ENCODE measurements around the gene DDX17. TPM values are rescaled to one million over a fixed set of nuclear protein-coding genes. Genes with fewer than 3 reads are reported as not detected.
"Not testable (repeated sequence)": the region's sequence is repeated elsewhere in the genome, so short reads cannot be mapped to it uniquely, and the experiment has no call there.

Gene DDX17
- total RNA-seq, 1 experiment from 2014 or later = 156 TPM

DNA sequence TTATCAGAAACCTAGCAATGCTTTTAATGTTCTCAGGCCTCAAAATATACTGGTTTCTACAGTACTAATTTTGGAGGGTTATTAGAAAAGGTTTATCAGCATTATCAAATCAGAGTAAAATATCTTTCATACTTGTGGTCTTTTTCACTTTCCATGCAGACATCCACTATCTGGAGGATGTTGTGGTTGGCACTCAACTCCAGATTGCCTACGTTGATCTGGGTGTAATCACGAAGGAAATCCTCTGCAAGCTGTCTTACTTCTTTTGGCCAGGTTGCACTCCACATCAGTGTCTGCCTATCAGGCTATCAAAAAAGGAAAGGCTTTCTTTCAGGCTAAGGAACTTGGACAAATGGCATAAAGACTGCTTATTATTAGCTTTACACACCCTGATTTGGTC lies 11.6 kb downstream of the DDX17 start:
- no peak for DNase-seq (ENCODE audit: extremely low read depth, low read depth)

DNA sequence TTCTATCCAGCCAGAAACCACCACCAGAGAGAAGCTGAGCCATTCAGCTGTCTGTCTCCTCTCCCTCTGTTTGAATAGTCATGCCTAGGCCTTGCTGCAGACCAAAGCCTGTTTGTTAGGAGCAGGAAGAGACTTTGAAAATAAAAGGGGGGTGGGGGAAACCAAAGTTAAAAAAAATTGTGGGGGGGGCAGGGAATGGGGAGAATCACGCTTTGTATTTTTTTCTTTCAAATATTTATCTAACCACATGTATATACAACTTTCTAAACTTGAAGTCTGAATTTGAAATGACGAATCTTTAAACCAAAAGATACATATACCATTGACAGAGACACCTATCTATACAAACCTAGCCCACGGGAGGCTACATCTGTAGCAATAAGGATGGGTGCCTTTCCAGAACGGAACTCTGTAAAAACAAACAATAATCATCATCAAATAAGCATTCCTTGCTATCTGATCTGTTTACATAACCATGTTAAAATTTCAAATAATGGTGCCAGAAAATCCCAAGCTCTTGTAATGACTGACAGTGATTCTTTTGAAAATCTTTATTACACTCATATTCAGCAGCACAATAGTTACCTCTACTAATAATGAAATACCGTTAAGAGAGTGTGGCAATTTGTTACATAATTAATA lies 14.3 kb downstream of the DDX17 start:
- no peak for DNase-seq (ENCODE audit: extremely low read depth, low read depth)

DNA sequence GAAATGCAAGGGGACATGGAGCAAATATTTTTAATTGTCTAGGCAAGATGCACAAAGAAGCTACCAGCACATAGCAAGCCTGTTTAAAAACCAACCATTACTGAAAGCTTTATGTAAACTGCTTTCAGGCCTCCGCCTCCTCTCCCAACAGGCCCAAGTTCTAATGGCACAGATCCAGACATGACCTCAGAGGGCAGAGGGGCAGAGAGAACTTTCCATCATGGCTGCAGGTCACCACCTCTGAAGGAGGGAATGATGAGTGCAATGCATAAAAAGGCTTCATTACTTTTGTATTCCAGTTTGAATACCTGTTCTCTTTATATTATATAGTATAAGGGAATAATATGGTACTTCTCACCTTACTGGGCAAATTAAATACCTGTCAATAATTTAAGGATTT lies 15.2 kb downstream of the DDX17 start:
- DNase-seq (ENCODE audit: extremely low read depth, low read depth) = no peak

DNA sequence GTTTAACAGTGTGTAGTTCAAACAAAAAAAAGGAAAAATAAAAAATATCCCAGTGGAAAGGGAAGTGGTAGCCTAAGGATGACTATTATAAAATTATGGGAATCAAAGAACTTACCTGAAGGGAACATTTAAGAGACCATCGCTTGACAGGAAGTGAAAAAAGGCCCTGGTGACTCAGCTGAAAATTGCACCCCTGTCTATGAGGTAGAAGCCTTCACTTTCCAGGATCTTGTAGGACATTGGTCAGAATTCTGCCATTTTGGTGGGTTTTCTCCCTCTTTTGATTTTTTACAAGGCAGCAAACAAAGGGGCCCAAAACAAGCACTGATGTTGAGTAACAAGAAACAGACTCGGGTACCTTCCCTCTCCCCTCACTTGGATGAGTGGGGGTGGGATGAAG lies 15.6 kb downstream of the DDX17 start:
- no peak for DNase-seq (ENCODE audit: extremely low read depth, low read depth)

DNA sequence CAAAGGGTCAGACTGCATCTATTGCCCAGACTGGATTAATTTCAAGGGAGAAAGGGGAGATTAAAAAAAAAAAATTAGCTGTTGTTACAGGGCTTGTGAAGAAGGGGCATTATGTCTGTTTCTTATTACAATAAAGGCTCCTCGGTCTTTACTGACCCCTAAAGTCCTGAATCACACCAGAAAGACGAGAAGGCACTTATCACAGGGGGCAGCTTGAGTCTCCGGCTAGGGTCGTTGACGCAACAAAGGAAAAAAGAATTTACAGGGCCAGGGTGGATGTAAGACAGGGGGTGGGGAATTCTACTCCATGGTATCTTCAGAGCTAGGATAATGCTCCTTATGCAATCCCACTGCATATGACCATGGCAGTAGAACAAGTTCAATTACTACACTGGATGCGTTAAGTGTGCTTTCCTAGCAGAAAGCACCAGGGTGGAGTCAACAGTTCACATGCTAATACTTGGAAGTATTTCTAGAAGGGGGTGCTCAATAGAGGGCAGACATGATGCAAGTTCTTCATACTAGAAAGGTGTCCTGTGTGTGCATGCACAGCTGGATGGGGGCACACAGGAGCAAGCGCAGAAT lies 16.5 kb downstream of the DDX17 start:
- DNase-seq (ENCODE audit: extremely low read depth, low read depth) = no peak

DNA sequence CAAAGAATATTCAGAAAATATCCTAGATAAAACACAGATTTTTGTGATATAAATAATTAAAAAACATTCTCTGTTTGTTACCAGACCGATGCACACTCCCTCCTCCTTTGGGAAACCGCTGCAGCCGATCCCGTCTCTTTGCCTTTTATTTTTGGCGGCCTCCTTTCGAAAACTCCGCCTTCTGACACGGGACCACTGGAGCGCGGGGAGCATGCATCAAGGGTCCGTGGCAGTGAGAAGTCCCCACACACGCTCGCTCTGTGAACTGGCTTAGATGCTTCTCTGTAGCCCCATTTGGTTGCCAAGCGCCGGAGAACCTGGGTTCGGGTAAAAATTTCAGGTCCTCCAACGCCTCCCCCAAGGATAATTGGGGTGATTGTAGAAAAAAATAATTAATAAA lies 17.0 kb downstream of the DDX17 start:
- no peak for DNase-seq (ENCODE audit: extremely low read depth, low read depth)

DNA sequence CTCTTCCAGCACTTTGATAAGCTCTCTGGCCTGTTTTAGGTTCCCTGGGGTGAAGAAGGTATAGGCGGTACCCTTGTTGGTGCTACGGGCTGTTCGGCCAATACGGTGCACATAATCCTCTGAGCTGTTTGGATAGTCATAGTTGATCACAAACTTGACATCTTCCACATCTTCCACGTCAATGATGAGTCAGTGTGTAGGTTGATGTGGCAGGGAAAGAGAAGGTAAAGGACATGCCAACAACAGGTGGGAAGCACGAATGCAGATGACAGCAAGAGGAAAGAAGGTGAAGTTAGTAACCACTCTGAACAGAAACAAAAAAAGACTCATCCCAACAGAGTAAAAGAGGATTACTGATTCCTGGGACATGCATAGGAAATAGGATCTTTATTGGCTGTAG lies 18.2 kb downstream of the DDX17 start:
- DNase-seq (ENCODE audit: extremely low read depth, low read depth) = no peak

DNA sequence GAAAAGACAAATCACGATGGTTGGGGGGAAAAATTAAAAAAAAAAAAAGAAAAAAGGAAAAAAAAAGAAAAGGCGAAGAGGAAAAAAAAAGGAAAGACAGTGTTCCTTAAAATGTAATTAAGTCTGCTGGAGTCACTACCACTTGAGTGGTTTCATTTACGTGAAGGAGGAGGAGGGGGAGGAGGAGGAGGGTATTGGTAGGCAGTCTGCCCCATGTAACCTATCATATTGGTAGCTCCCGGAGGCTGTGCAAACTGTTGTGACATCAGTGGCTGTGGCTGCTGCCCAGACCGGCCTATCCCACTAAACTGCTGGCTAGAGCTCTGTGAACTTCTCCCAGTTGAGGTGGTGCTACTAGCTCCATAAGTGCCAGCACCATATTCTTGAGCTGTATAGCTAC lies 20.3 kb downstream of the DDX17 start:
- no peak for DNase-seq (ENCODE audit: extremely low read depth, low read depth)

DNA sequence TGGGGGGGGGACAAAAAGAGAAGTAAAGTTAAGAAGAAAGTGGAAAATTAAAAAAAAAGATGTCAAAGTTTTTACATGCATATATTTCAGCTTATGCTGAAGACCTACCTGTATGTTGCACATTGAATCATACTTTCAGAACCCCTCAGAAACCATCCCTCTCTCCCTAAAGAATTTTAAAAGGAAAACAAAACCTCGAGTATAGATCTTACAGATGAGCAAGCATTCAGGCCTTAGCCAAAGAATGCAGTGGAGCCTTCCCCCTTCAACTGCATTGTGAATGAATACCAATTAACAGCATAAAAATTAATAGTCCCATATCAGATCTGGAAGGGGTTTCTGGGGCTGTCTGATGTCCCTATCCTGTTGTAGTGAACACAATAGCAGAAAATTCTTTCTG lies 21.9 kb downstream of the DDX17 start:
- no peak for DNase-seq (ENCODE audit: extremely low read depth, low read depth)

DNA sequence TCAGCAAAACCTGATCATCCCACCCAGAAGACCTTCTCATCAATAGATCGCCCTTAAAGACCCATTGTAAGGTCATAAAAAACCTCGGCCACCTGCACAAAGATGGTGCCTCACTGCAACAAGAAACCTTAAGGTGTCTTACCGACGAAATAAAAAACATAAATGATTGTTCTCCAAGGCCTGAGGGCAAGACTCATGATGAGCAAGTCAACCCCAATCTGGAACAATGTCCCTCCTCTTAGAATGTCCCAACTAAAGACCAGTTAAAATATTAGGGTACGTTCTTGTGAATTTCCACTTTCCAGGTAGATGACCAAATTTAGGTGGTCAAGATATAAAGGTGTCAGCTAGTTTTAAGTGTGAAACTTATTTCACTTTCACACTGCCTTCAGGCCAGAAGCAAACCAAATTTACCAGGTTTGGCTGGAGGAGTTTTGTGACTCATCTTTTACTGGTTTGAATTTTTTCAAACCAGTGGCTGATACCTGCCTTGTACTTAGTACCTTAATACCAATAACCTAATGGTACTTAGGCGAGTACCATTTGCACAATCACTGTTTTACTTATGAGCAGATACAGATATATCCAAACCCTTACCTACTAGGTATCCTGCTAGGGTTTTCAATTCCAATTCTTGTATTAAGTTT lies 23.3 kb downstream of the DDX17 start:
- DNase-seq (ENCODE audit: extremely low read depth, low read depth) = no peak

DNA sequence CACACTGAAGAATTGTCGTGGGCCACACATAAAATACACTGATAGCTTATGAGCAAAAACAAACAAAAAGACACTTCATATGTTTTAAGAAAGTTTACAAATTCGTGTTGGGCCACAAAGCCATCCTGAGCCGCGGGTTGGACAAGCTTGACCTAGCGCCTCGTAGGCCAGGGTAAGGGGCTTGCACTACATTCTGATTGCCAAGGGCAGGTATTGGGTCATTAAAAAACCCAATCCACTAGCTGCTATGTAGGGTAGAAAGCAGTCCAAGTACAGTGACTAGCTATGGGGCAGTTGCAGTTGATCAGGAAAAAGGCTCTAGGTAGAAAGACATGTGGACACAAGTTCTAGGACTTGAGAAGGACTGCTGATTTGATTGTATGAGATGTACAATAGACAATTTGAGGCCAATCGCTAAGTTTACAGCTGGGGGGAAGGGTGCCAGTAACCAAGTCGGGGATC lies 24.2 kb downstream of the DDX17 start:
- no peak for DNase-seq (ENCODE audit: extremely low read depth, low read depth)

DNA sequence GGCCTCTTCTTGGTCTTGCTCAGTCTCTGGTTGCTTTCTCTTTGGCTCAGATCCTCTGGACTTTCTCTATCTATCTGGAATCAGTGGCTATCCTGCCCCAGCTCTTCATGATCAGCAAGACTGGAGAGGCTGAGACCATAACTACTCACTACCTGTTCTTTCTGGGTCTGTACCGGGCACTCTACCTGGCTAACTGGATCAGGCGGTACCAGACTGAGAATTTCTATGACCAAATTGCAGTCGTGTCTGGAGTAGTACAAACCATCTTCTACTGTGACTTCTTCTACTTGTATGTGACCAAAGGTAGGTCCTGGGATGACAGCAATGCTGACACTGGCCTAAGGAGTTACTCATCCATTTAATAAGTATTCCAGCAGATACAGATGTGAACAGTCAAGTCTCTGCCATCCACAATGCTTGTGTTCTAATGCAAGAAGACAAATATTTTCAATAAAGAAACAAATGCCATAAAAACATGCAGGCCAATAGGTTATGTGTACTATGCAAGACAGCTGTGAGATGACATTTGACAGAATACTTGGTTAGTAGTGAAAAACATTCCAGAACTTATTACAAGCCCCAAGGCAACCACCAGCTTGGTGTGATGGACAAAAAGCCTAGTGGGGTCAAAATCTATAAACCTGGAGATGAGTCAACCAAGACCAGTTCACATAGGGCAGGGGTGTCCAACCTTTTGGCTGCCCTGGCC lies 24.8 kb downstream of the DDX17 start:
- DNase-seq (ENCODE audit: extremely low read depth, low read depth) = no peak

DNA sequence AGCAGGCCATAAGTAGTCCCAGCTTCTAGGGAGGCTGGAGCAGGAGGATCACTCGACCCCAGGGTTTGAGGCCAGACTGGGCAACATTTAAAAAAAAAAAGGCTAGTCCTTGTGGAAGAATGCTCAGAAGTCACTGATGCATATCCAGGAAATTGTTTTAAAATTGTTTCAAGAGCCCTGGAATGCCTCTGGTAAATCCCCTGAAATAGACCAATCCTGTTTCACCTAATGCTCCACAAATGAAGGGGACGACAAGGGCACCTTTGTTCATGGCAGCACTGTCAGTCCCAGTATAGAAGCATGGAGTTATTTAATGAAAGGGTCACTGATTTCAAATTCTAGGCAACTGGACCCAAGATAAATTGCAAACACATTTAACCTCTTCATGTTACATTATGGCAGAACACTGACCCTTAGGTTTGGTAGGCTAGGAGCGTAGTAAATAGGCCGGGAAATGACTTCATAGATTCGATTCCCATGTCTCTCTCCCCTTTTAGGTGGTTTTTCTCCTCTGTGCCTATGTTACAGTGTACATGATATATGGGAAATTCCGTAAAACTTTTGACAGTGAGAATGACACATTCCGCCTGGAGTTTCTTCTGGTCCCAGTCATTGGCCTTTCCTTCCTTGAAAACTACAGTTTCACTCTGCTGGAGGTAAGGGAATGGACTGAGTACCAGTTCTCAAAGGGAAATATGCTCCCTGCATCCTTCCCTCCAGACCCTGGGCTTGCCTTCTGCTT lies 26.8 kb downstream of the DDX17 start:
- DNase-seq (ENCODE audit: extremely low read depth, low read depth) = no peak

DNA sequence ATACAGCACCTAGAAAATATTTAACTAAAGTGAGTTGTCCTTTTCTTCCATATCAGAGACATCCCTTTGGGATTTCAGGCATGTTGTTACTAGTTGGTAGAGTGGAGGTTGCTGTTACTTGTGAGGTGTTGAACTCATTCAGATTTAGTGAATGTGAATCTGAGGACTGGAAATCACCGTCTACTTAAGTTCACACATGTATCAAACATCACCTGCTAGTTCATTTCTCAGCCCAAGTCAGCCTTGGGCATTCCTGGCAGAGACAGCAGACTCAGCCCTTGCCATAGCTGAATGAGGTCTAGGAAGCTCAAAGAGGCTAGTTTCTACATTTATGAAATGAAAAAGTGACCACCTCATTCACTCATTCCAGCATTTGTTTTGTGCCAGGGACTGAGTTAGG lies 28.5 kb downstream of the DDX17 start:
- no peak for DNase-seq (ENCODE audit: extremely low read depth, low read depth)

DNA sequence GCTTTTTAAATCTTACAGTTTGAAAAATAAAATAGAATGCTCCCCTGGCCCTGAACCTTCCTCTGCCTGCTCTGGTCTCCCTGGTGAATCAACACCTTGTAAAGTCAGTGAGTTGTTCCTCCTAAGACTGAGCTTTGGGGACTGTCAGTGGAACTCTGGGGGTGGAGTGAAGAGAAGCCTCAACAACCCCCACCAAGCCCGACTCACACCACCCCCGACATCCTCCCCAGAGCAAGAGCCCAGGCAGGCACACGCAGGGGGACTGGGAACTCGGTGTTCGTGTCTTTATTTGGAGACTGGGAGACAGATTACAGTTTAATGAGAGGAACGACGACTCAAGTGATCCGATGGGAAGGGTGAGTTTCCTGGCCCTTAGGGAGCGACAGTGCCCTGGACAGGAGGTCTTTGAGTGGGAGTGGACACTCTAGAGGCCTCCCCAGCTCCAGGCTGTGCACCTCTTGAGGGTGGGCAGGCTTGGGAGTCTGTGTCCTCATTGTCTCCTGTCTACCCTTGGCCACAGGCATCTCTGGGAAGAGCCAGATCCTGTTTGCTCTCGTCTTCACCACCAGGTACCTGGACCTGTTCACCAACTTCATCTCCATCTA lies 32.0 kb downstream of the DDX17 start:
- DNase-seq (ENCODE audit: extremely low read depth, low read depth) = no peak

DNA sequence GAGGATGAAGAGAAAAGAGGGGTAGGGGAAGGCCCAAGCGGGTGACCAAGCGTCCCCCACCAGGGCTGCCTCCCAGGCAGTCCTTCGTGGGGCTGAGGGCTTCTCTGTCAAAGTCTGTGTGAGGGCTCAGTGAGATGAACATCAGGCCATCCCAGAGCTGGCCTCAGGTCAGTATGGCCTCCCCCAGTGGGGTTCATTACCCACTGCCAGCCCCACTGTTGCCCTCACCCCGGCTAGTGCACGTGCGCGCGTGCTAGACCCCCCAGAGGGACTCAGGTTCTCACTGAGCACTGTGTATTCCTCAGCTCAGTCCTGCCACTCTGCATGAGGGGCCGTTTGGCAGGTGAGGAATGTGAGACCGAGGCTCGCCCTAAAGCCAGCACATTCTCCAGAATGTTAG lies 34.9 kb downstream of the DDX17 start:
- DNase-seq (ENCODE audit: extremely low read depth, low read depth) = no peak

DNA sequence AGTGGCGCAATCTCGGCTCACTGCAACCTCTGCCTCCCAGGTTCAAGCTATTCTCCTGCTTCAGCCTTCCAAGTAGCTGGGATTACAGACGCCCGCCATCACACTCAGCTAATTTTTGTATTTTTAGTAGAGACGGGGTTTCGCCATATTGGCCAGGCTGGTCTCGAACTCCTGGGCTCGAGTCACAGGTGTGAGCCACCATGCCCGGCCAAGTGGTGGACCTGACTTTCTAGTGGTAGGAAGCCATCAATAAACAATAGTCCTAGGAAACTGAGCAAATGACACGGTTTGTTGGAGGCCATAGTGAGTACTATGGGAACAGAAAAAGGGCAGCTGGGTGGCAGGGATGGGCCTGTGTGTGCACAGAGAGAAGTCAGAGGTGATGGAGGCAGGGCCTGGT lies 35.9 kb downstream of the DDX17 start:
- not testable (repeated sequence) for DNase-seq (ENCODE audit: extremely low read depth, low read depth)

DNA sequence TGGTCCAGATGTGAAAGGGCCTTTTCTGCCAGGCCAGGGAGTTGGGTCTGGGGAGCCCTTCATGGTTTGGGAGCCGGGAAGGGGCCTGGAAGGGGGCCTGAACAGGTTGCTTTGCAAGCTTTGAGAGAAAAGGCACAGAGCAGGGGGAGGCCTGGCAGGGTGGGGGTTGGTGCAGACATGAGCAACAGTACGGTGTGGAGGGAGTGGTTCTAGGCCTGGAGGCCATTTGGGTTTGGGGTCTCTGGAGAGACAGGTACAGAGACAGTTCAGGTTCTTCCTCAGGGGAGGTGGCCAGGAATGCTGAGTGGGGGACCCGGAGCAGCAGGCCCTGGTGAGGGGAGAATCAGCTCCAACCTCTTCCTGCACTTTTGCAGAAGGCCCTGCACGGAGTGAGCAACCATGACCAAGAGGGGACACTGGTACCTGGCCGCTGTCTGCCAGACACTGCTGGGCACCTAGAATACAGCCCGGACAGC lies 36.8 kb downstream of the DDX17 start:
- DNase-seq (ENCODE audit: extremely low read depth, low read depth) = no peak

DNA sequence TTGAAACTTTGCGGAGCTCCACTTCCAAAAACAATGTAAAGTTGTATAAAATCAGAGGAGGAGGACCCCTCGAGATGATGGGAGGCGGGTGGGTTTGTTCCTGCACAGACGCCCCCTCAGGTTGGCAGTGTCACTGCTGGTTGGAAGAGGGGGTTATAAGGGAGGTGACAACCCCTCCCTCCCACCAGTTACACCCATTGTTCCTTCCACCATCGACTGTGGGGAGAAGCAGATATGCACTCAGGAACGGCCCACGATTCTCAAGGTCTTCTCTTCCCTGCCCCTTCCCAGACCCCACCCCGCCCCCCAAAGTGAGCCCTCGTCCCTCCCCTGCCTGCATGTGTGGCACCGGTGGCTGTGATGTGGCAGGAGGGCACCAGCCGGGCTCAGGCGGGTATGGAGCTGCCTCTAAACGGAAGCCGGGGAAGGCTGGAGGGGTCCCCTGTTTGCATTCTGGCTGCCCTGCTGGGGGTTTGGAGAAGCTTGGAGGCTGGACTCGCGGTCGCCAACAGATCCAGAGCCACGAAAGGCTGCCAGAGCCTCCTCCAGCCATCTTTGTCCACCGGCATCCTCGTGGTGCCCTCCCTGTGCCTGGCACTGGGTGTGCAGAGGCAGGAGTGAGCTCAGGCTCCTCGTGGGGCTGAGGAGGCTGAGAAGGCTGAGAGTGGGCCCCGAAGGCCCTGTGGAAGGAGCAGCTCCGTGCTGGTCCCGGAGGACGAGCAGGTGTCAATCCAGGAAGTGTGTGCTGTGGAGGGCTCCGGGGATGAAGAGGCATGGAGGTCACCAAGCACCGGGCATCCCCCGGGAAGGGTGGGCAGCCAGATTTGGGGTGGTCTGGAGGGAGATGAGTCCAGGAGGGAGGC lies 37.4 kb downstream of the DDX17 start:
- no peak for DNase-seq (ENCODE audit: extremely low read depth, low read depth)
